ENCODE results near the gene CYP20A1. TPM values are rescaled to one million over a fixed set of nuclear protein-coding genes. Genes with fewer than 3 reads are reported as not detected.

CYP20A1 gene
- polyA plus RNA-seq, 4 donors: 20.0 to 25.5 (median 22.4) TPM

DNA sequence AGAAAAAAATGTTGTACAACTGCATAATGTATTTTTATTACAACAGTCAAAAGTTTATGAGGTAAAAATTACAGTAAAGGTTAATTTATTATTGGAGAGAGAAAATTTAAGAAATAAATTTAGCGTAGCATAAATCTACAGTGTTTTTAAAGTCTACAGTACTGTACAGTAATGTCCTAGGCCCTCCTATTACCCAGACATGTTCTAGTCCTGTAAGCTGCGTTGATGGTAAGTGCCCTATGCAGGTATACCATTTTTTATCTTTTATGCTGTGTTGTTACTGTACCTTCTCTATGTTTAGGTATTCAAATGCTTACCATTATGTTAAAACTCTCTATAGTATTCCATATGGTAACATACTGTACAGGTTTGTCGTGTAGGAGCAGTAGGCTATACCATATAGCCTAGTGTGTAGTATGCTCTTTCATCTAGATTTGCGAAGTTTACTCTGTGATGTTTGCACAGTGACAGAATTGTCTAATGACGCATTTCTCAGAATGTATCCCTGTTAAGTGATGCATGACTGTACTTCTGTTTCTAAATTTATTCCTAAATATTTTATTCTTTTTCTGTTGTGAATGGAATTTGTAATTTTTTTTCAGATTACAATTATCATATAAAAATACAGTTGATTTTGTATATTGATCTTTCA is 113.9 kb downstream of the CYP20A1 start:
- DNase-seq (ENCODE audit: low read depth in 4 of 4, low spot score in 3 of 4): no peak

DNA sequence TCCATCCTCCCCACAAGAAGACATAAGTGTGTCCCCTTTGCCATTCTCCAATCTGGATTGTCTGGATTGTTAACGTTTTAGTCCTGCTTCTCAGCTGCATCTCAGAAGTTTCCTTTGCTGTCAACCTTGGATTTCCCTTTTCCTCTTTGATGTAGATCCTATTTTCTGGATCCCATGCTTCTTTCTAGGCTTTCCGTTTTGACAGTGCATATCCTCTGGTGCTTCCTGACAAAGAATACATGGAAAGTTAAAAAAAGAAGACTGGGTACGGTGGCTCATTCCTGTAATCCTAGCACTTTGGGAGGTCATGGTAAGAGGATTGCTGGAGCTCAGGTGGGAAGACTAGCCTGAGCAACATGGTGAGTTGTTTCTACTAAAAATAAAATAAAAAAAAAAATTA is 116.1 kb downstream of the CYP20A1 start:
- no peak for DNase-seq (ENCODE audit: low read depth in 4 of 4, low spot score in 3 of 4)

Other genes starting within 250 kb of the CYP20A1 start
- 10 to 100 TPM; 10.7 to 15.0 (median 12.5) TPM for gene NBEAL1, start 224.1 kb upstream of the CYP20A1 start, polyA plus RNA-seq (ENCODE audit: insufficient read length in 4 of 4)
- 100 to 1,000 TPM in 1 of 4 donors, 10 to 100 TPM in 3; 82.0 to 100 (median 88.5) TPM for gene ABI2, start 89.4 kb downstream of the CYP20A1 start, polyA plus RNA-seq (ENCODE audit: insufficient read length in 4 of 4)

All from left renal pelvis (tissue), 4 donors.